Omental fat pad (tissue), 4 donors: ENCODE results near the gene RNF5. TPM values are rescaled to one million over a fixed set of nuclear protein-coding genes. Genes with fewer than 3 reads are reported as not detected.

Source experiments
- ATAC-seq: fragments of 150-250 bp; one replicate; pipeline ENCODE4 v1.9.1; 2016; ENCODE audit warnings: mild to moderate bottlenecking, moderate library complexity; ENCODE audit not compliant: low FRiP score
- DNase-seq: peaks from one replicate; pipeline ENCODE4 v3.0.0-alpha.2; 2019; ENCODE audit warnings: low spot score
- total RNA-seq, 4 donors: library from RNA; depleted of rRNA; stranded (reverse); fragments of >200 nt; gene quantifications; one replicate each; pipeline ENCODE4 v1.1.0, GENCODE V29; 2016
- TF ChIP-seq, protein P1 (sequence below), 3 donors: fragments of 450-650 bp; IDR thresholded peaks; one replicate each; pipeline ENCODE4 v1.5.1; 2016 to 2017; ENCODE audit warnings: antibody characterized with exemption in 3 of 3, mild to moderate bottlenecking in 3 of 3, moderate library complexity in 2 of 3

Gene RNF5, protein sequence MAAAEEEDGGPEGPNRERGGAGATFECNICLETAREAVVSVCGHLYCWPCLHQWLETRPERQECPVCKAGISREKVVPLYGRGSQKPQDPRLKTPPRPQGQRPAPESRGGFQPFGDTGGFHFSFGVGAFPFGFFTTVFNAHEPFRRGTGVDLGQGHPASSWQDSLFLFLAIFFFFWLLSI
- total RNA-seq: 10 to 100 TPM; 35.1 to 59.1 (median 50.6) TPM

DNA sequence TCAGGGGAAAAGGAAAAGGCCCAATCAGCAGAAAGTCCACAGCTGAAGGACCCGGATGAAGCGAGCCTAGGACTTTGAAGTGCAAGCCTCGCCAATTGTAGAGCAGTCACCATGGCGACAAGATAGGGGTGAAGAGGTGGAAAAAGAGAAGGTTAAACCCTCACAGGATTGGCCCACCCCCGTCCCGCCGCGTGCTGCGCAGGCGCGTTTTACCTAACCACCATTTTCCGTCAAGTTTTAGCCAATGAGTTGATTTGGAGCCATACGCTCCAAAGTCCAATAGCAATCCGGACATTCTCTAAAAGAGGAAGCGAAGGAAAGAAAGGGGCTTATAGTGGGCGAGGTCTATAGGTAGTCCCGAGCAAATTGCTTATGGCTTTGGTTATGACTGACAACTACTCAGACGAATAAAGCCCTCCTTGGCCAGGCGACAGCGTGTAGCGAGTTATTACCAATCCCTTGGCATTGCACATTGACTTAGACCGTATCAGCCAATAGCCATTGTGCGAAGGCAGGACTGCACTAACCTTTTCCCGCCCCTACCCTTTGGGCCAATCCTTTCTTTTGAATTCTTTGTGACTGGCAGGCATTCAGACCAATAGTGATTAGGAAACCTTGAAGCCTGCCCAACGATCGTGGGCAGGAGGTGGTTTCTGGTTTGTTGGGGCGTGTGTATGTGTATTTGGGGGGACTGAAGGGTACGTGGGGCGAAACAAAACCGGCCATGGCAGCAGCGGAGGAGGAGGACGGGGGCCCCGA is at the start of gene RNF5:
Gene RNF5, plus strand, starts transcription at position 618 of the 759 bp plus-strand sequence. Its CDS starts 107 bp downstream, at position 725.
- TF ChIP-seq, protein P1, sequence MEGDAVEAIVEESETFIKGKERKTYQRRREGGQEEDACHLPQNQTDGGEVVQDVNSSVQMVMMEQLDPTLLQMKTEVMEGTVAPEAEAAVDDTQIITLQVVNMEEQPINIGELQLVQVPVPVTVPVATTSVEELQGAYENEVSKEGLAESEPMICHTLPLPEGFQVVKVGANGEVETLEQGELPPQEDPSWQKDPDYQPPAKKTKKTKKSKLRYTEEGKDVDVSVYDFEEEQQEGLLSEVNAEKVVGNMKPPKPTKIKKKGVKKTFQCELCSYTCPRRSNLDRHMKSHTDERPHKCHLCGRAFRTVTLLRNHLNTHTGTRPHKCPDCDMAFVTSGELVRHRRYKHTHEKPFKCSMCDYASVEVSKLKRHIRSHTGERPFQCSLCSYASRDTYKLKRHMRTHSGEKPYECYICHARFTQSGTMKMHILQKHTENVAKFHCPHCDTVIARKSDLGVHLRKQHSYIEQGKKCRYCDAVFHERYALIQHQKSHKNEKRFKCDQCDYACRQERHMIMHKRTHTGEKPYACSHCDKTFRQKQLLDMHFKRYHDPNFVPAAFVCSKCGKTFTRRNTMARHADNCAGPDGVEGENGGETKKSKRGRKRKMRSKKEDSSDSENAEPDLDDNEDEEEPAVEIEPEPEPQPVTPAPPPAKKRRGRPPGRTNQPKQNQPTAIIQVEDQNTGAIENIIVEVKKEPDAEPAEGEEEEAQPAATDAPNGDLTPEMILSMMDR (IDR thresholded peaks at IDR 0.05): no peak
- ATAC-seq: peak; percentile 88
- peak; percentile 86 for DNase-seq

DNA sequence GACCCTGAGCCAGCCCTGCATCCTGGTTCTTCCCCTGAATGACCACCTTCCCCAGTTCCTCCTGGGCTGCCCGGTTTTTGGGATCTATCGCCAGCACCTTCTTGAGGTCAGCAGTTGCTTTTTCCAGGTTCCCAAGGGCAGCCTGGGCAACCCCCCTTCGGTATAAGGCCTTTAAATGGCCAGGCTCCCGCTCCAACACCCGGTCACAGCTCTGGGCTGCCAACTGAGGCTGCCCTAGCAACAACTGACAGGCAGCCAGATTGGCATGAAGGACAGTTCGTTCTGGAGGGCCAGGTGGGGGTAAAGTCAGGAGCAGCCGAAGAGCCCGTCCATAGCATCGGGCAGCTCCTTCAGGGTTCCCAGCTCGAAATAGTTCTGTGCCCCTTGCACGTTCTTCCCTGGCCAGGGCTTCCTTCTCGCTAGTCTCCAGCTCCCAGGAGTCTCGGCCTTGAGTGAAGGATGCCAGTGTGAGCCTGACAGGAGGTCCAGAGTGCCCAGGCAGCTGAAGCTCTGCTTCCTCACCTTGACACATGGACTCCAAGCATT is 49.4 kb upstream of the RNF5 start:
- no peak for ATAC-seq
- DNase-seq: no peak
- TF ChIP-seq, protein P1 (IDR thresholded peaks at IDR 0.05): no peak

DNA sequence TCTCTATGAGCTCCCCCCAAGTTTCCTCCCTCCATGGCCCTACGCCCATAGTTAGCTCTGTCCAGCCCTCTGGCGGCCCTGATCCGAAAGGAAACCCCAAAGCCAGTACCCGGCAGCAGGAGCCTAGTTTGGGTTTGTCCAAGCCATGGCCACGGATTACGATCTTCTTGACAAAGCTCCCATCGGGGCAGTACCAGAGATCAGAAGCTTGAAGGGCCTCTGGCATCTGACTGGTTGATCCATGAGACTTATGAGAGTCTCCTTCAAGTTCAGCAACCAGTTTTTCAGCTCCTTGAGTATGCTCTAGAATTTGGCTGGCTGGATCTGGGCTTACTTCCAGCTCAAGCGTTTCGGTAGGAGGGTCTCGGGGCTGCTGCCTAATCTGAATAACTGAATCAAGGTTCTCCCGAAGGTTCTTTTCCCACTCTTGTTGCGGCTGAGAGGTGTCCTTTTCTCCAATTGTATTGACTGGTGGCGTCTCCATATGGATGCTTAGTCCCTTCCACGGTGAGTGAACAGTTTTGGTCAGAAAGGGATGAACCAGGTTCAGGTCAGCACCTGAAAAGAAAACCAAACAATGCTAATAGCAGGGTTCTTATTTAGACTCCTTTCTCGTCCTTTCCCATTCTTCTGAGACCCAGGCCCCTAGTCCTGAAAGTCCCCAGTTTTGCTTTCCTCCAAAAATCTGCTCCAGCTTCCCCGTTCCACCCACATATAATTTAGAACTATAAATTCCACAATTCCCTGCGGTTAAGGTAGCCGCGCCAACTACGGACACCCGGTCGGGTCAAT is 48.7 kb upstream of the RNF5 start:
- peak; percentile 31 for ATAC-seq
- no peak for DNase-seq
- TF ChIP-seq, protein P1 (IDR thresholded peaks at IDR 0.05): no peak

DNA sequence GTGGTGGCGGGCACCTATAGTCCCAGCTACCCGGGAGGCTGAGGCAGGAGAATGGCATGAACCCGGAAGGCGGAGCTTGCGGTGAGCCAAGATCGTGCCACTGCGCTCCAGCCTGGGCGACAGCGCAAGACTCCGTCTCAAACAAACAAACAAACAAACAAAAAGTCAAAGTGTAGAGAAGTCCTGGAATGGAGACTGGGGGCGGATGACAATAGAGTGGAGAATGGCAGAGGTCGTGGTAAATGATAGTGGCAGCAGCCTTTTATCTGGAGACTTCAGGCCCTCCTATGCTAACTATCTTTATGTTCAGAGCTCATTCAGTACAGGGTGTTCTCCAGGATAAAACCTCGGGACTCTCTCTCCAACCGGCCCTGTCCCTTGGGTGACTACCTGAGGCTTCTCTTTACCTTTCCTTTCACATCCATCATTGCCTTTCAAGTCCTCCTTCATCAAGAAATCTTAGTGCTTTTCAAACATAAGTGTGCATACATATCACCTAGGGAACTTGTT is 46.7 kb upstream of the RNF5 start:
- ATAC-seq: no peak
- DNase-seq: no peak
- TF ChIP-seq, protein P1 (IDR thresholded peaks at IDR 0.05): no peak

DNA sequence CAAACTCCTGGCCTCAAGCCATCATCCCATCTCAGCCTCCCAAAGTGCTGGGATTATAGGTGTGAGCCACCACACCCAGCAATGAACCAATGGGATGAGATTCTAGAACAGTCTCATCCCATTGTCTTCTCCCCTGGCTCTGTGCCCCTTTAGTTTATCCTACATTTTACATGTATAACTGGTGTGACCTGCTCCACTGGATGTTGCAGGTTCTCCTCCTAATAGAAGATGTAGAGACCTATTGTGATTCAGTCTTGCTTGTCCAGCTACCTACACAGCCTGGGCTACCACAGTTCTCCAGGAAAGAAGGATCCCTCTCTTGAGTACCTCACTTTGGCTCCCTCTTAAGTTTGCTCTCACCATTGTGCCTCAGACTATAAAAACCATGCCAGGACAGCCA is 46.1 kb upstream of the RNF5 start:
- no peak for ATAC-seq
- TF ChIP-seq, protein P1 (IDR thresholded peaks at IDR 0.05): no peak

DNA sequence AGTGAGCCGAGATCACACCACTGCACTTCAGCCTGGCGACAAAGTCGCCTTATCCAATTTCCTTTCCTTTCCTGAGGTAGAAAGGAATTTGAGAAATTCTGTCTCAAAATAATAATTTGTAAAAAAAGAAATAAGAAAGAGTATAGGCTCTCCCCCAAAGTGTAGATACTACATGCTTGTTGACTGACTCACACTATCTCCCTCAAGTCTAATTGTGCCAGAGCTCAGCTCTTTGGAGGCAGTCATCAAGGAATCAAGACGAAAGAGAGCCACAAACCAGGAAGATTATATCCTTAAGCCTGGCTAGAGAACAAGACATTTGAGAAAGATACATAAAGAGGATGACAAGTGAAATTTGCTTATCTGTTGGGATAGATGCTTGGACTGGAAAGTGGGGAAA is 44.4 kb upstream of the RNF5 start:
- DNase-seq (no peak), ATAC-seq (no peak)
- TF ChIP-seq, protein P1 (IDR thresholded peaks at IDR 0.05): no peak

More for the DNA sequence above, 46.1 kb upstream of the RNF5 start:
- DNase-seq: no peak
